Measurements from ENCODE around the gene KIF16B.

Gene KIF16B

GRCh38 chr20:16517946-16518783, 55.1 kb downstream of the KIF16B start:
- DNase-seq = peak in 1 of 2 donors; percentile 25

GRCh38 chr20:16516794-16517193, 56.5 kb downstream of the KIF16B start:
- no peak for DNase-seq

GRCh38 chr20:16515046-16515445, 58.2 kb downstream of the KIF16B start:
- no peak for DNase-seq

GRCh38 chr20:16514140-16514539, 59.1 kb downstream of the KIF16B start:
- DNase-seq = no peak

GRCh38 chr20:16505894-16506293, 67.4 kb downstream of the KIF16B start:
- DNase-seq = no peak

- DNase-seq = no peak
Observed at GRCh38 chr20:16501301-16501700, 71.9 kb downstream of the KIF16B start.

- DNase-seq = no peak
Observed at GRCh38 chr20:16500197-16500596, 73.1 kb downstream of the KIF16B start.

- no peak for DNase-seq
Observed at GRCh38 chr20:16498526-16499253, 74.6 kb downstream of the KIF16B start.

GRCh38 chr20:16497896-16498295, 75.4 kb downstream of the KIF16B start:
- DNase-seq = no peak

GRCh38 chr20:16493486-16493885, 79.8 kb downstream of the KIF16B start:
- DNase-seq = no peak

GRCh38 chr20:16491294-16491905, 81.8 kb downstream of the KIF16B start:
- no peak for DNase-seq

GRCh38 chr20:16490696-16491095, 82.6 kb downstream of the KIF16B start:
- DNase-seq = no peak

- no peak for DNase-seq
Observed at GRCh38 chr20:16488616-16489015, 84.6 kb downstream of the KIF16B start.

GRCh38 chr20:16488086-16488485, 85.2 kb downstream of the KIF16B start:
- no peak for DNase-seq

- no peak for DNase-seq
Observed at GRCh38 chr20:16486532-16486931, 86.7 kb downstream of the KIF16B start.

GRCh38 chr20:16485401-16485800, 87.8 kb downstream of the KIF16B start:
- DNase-seq = no peak

- DNase-seq = no peak
Observed at GRCh38 chr20:16483024-16483423, 90.2 kb downstream of the KIF16B start.

- DNase-seq = no peak
Observed at GRCh38 chr20:16481977-16482376, 91.3 kb downstream of the KIF16B start.

- DNase-seq = no peak
Observed at GRCh38 chr20:16479666-16480065, 93.6 kb downstream of the KIF16B start.

GRCh38 chr20:16477632-16478031, 95.6 kb downstream of the KIF16B start:
- DNase-seq = no peak

- DNase-seq = peak in 1 of 2 donors; percentile 46
Observed at GRCh38 chr20:16476032-16476431, 97.2 kb downstream of the KIF16B start.

GRCh38 chr20:16475225-16475624, 98.0 kb downstream of the KIF16B start:
- no peak for DNase-seq

- no peak for DNase-seq
Observed at GRCh38 chr20:16474363-16474762, 98.9 kb downstream of the KIF16B start.
